Measurements from ENCODE around the gene TXNDC17. TPM values are rescaled to one million over a fixed set of nuclear protein-coding genes. Genes with fewer than 3 reads are reported as not detected.

The TXNDC17 gene
- total RNA-seq, 1 donor from 2014 or later: 42.7 TPM

DNA sequence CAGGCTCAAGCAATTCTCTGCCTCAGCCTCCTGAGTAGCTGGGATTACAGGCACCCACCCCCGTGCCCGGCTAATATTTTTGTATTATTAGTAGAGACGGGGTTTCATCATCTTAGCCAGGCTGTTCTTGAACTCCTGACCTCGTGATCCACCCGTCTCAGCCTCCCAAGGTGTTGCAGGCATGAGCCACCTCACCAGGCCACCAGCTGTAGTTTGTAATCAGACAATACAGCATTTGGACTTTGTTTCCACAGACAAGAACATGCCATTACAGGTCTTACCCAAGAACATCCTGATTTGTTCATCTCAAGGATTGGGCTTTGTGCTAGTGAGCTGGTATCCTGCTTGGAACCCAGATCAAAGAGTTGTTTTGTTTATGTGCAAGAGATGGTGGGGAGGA lies 40.8 kb downstream of the TXNDC17 start:
- Mint-ChIP-seq H3K27ac (no peak overlapping the region), H3K4me3 (no peak overlapping the region), H3K9me3 (no peaks in the 10 kb centered on the region), H3K27me3 (peaks cover 19% of the 10 kb centered on the region), H3K36me3 (ENCODE audit: low read depth) (no peaks in the 10 kb centered on the region), H3K4me1 (no peaks in the 10 kb centered on the region)
- DNase-seq: no peak
- intact Hi-C loops (cut with micrococcal nuclease): no loop called here
- POLR2A ChIA-PET: no interaction called here
- ATAC-seq (ENCODE audit: low read depth): no peak
- no peak for TF ChIP-seq CTCF (IDR thresholded peaks at IDR 0.05)
- CTCF ChIA-PET: no interaction called here

DNA sequence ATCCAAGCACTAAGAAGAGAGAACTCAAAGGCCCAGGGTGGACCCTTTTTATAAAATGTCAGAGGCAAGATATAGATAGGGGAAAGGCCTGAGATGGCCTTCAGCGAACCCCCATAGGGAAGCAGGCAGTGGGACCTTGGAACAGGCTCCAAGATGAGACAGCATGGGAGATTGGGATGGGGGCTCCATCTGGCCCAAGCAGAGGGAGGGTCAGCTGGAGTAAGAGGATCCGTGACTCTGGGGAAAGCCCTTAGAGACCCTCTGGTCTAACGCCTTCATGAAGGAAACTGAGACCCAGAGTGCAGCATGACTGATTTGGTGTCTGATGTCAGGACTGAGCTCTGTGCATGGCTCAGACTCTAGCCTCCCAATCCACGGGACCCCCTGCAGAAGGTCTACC lies 41.5 kb downstream of the TXNDC17 start:
- no peaks in the 10 kb centered on the region for H3K9me3 Mint-ChIP-seq
- no peak for ATAC-seq (ENCODE audit: low read depth)
- ChIA-PET CTCF (no interaction called here), POLR2A (no interaction called here)
- H3K36me3 Mint-ChIP-seq (ENCODE audit: low read depth): no peaks in the 10 kb centered on the region
- H3K4me1 Mint-ChIP-seq: no peaks in the 10 kb centered on the region
- intact Hi-C loops (cut with micrococcal nuclease): no loop called here
- no peak overlapping the region for H3K27ac Mint-ChIP-seq
- no peak overlapping the region for H3K4me3 Mint-ChIP-seq
- no peak for TF ChIP-seq CTCF (IDR thresholded peaks at IDR 0.05)
- peaks cover 19% of the 10 kb centered on the region for H3K27me3 Mint-ChIP-seq
- DNase-seq: no peak

DNA sequence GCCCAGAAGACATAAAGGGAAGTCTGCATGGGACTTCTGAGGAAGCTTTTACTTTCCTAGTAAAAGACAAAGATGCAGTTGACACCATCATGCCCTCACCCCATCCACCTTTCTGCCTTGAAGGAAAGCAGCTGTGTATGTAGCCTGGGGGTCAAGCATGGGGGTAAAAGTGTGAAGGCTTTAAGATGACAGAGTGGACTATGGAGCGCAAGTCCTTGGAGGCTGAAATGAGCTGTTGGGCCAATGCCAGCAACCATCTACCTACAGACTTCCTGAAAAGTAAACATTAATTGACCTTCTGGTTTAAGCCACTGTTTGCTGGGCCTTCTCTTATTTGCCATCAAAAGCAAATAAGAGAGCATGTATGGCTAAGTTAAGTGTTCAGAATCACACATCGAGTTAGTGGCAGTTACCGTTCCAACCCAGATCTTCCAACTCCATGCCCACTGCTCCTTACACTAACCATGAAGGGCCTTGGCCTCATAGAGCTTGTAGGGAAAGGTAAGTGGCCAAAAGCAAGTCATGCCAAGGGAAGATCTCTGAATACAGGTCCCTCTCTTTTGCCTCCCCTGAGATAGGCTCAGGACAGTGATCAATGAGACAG lies 42.3 kb downstream of the TXNDC17 start:
- POLR2A ChIA-PET: no interaction called here
- intact Hi-C loops (cut with micrococcal nuclease): no loop called here

GRCh38 chr17:6683730-6684459 lies 43.0 kb downstream of the TXNDC17 start:
- no peak for TF ChIP-seq CTCF (IDR thresholded peaks at IDR 0.05)
- no peak for ATAC-seq (ENCODE audit: low read depth)
- DNase-seq: no peak
- ChIA-PET POLR2A (no interaction called here), CTCF (no interaction called here)
- no peaks in the 10 kb centered on the region for H3K36me3 Mint-ChIP-seq (ENCODE audit: low read depth)
- H3K4me3 Mint-ChIP-seq: no peak overlapping the region
- no peaks in the 10 kb centered on the region for H3K9me3 Mint-ChIP-seq
- peaks cover 15% of the 10 kb centered on the region for H3K27me3 Mint-ChIP-seq
- H3K27ac Mint-ChIP-seq: no peak overlapping the region
- intact Hi-C loops (cut with micrococcal nuclease): no loop called here
- H3K4me1 Mint-ChIP-seq: no peaks in the 10 kb centered on the region

More for the DNA sequence above, 42.3 kb downstream of the TXNDC17 start:
- H3K4me3 Mint-ChIP-seq: no peak overlapping the region
- ATAC-seq (ENCODE audit: low read depth) (no peak), DNase-seq (no peak)
- H3K4me1 Mint-ChIP-seq: no peaks in the 10 kb centered on the region
- CTCF ChIA-PET: no interaction called here
- H3K27me3 Mint-ChIP-seq: peaks cover 20% of the 10 kb centered on the region
- H3K9me3 Mint-ChIP-seq: no peaks in the 10 kb centered on the region
- no peaks in the 10 kb centered on the region for H3K36me3 Mint-ChIP-seq (ENCODE audit: low read depth)
- H3K27ac Mint-ChIP-seq: no peak overlapping the region
- TF ChIP-seq CTCF (IDR thresholded peaks at IDR 0.05): no peak

DNA sequence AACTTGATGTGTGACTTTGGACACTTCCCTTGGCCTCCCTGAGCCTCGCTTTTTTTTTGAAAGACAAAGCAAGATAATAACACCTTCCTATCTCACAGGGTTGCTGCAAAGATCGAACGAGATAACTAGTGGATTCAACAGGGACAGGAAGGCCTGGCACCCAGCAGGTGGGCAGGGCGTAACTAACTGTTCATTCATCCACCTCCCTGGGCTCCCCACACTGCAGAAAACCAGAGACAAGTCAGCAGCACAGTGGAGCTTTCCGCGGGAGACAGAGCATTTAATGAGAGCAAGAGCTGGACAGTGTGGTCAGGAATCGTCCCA lies 43.6 kb downstream of the TXNDC17 start:
- intact Hi-C loops (cut with micrococcal nuclease): no loop called here
- Mint-ChIP-seq H3K36me3 (ENCODE audit: low read depth) (no peaks in the 10 kb centered on the region), H3K4me1 (no peaks in the 10 kb centered on the region), H3K27me3 (peaks cover 12% of the 10 kb centered on the region), H3K27ac (no peak overlapping the region), H3K4me3 (no peak overlapping the region), H3K9me3 (no peaks in the 10 kb centered on the region)
- ChIA-PET CTCF (no interaction called here), POLR2A (no interaction called here)
- DNase-seq (no peak), ATAC-seq (ENCODE audit: low read depth) (no peak)
- no peak for TF ChIP-seq CTCF (IDR thresholded peaks at IDR 0.05)
